Caco-2 (cell line): Measurements from ENCODE around the gene ACOXL. TPM values are rescaled to one million over a fixed set of nuclear protein-coding genes. Genes with fewer than 3 reads are reported as not detected.

ENCODE experiments used
- BruUV-seq: library from RNA; stranded (reverse); fragments of 400-500 nt; replicated peaks from 2 replicates; lab custom pipeline; 2021; lab: Mats Ljungman, UMichigan
- CTCF ChIA-PET: fragments of 300-600 bp; sonication (Branson Sonifier 250); formaldehyde crosslinking; loops from one replicate; lab custom pipeline; 2022; ENCODE audit warnings: antibody characterized with exemption; lab: Charles Lee
- POLR2A ChIA-PET: fragments of 300-600 bp; sonication (Branson Sonifier 250); formaldehyde crosslinking; loops from one replicate; lab custom pipeline; 2022; ENCODE audit warnings: antibody characterized with exemption; lab: Charles Lee
- DNase-seq, 2 experiments: peaks; one replicate each; pipeline versions ENCODE4 v3.0.0 to v3.0.0-alpha.2; 2020 to 2022
- H3K27me3 ChIP-seq: replicated peaks from 2 replicates; pipeline ENCODE4 v1.6.0; 2011; ENCODE audit warnings: low read length; ENCODE audit not compliant: control insufficient read depth, insufficient read depth
- H3K36me3 ChIP-seq: 2 replicates; pipeline ENCODE4 v1.5.1; 2011; ENCODE audit warnings: low read length; ENCODE audit not compliant: control insufficient read depth, insufficient read depth
- H3K4me1 ChIP-seq: fragments of 250-450 bp; sonication (Bioruptor Pico); 2 replicates; pipeline ENCODE4 v1.5.1; 2020; ENCODE audit warnings: mild to moderate bottlenecking
- H3K4me3 ChIP-seq: 2 replicates; pipeline ENCODE4 v1.5.1; 2011; ENCODE audit warnings: low read depth, mild to moderate bottlenecking, control low read depth, low read length
- H3K9me3 ChIP-seq: fragments of 250-450 bp; sonication (Bioruptor Pico); 2 replicates; pipeline ENCODE4 v1.5.1; 2020; ENCODE audit warnings: mild to moderate bottlenecking, moderate library complexity
- H3K27ac Mint-ChIP-seq: one replicate; pipeline ENCODE4 v1.8.0; 2022; ENCODE audit warnings: mixed read lengths; ENCODE audit not compliant: unreplicated experiment
- H3K27me3 Mint-ChIP-seq: one replicate; pipeline ENCODE4 v1.8.0; 2022; ENCODE audit warnings: mixed read lengths; ENCODE audit not compliant: insufficient read depth, unreplicated experiment
- H3K36me3 Mint-ChIP-seq: one replicate; pipeline ENCODE4 v1.8.0; 2022; ENCODE audit warnings: mild to moderate bottlenecking, mixed read lengths; ENCODE audit not compliant: insufficient read depth, unreplicated experiment
- H3K4me1 Mint-ChIP-seq: one replicate; pipeline ENCODE4 v1.8.0; 2022; ENCODE audit warnings: low read depth, mixed read lengths; ENCODE audit not compliant: unreplicated experiment
- H3K4me3 Mint-ChIP-seq: one replicate; pipeline ENCODE4 v1.8.0; 2022; ENCODE audit warnings: mild to moderate bottlenecking, moderate library complexity, mixed read lengths; ENCODE audit not compliant: unreplicated experiment
- H3K9me3 Mint-ChIP-seq: one replicate; pipeline ENCODE4 v1.8.0; 2022; ENCODE audit warnings: mixed read lengths; ENCODE audit not compliant: unreplicated experiment
- intact Hi-C: fragments of 100-400 bp; cut with micrococcal nuclease; formaldehyde crosslinking; loops from one replicate; pipeline ENCODE4 v1.10.0; 2022; ENCODE audit not compliant: unreplicated experiment
- total RNA-seq: library from RNA; stranded (reverse); gene quantifications from 2 replicates; pipeline ENCODE4 v1.2.3, GENCODE V29; 2022
- TF ChIP-seq, protein P1 (sequence below), 2 experiments: fragments of 200-600 bp in 1 of 2; IDR thresholded peaks; 1 replicate in 1 of 2; 2 replicates in 1 of 2; pipeline versions ENCODE4 v1.5.1 to v1.8.0; 2011 to 2022; ENCODE audit warnings: antibody characterized with exemption in 1 of 2, control low read depth in 1 of 2, inconsistent platforms in 1 of 2, low read depth in 1 of 2, low read length in 1 of 2, mild to moderate bottlenecking in 1 of 2, moderate library complexity in 1 of 2; ENCODE audit not compliant: insufficient read depth in 1 of 2, severe bottlenecking in 1 of 2, unreplicated experiment in 1 of 2

The ACOXL gene
- total RNA-seq, 1 experiment from 2014 or later: 2.6 TPM

DNA sequence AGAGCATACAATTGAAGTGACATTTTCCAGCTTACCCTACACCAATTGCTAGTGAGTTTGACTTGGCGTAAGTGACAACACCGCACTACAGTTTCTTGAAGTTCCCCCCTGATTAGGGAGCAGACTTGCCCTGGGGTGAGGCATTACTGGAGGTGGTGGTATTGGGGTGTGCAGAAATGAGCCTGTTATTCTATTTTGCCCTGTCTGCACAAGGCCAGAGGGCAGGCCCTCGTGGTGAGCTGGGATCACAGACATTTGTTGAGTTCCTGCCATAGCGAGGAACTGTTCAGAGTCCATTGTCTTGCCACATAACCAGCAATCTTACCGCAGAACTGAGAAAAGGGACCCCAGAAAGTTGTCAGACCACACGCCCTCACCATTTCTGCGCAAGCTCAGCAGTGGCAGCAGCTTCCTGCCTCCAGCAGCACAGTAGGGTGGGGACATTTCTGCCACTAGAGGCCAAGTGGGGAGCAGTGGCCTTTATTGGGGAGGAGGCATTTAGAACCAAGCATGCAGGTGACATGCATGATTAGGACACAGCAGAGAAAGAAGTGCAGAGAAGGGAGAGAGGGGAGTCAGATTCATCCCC is 284.8 kb downstream of the ACOXL start:
- Mint-ChIP-seq H3K4me1 (no peaks in the 10 kb centered on the region), H3K4me3 (no peak overlapping the region), H3K9me3 (no peaks in the 10 kb centered on the region), H3K27me3 (no peaks in the 10 kb centered on the region), H3K27ac (no peak overlapping the region), H3K36me3 (no peaks in the 10 kb centered on the region)
- Histone ChIP-seq H3K9me3 (peaks cover 4% of the 10 kb centered on the region), H3K27me3 (no peaks in the 10 kb centered on the region), H3K4me1 (no peaks in the 10 kb centered on the region), H3K4me3 (no peak overlapping the region), H3K36me3 (no peaks in the 10 kb centered on the region)
- TF ChIP-seq, protein P1, sequence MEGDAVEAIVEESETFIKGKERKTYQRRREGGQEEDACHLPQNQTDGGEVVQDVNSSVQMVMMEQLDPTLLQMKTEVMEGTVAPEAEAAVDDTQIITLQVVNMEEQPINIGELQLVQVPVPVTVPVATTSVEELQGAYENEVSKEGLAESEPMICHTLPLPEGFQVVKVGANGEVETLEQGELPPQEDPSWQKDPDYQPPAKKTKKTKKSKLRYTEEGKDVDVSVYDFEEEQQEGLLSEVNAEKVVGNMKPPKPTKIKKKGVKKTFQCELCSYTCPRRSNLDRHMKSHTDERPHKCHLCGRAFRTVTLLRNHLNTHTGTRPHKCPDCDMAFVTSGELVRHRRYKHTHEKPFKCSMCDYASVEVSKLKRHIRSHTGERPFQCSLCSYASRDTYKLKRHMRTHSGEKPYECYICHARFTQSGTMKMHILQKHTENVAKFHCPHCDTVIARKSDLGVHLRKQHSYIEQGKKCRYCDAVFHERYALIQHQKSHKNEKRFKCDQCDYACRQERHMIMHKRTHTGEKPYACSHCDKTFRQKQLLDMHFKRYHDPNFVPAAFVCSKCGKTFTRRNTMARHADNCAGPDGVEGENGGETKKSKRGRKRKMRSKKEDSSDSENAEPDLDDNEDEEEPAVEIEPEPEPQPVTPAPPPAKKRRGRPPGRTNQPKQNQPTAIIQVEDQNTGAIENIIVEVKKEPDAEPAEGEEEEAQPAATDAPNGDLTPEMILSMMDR (IDR thresholded peaks at IDR 0.05; ENCODE audit: insufficient read depth in 1 of 2, low read depth in 1 of 2, low read length in 1 of 2, severe bottlenecking in 1 of 2, unreplicated experiment in 1 of 2): peak in 1 of 2 experiments; percentile 5
- ChIA-PET POLR2A (no interaction called here), CTCF (interaction anchor here (0.6 kb wide), 1 partner anchor 185 kb away, joined by 4 read pairs; no protein-coding TSS in a partner anchor)
- no peak for DNase-seq
- BruUV-seq: no TSS peak
- intact Hi-C loops: no loop called here

DNA sequence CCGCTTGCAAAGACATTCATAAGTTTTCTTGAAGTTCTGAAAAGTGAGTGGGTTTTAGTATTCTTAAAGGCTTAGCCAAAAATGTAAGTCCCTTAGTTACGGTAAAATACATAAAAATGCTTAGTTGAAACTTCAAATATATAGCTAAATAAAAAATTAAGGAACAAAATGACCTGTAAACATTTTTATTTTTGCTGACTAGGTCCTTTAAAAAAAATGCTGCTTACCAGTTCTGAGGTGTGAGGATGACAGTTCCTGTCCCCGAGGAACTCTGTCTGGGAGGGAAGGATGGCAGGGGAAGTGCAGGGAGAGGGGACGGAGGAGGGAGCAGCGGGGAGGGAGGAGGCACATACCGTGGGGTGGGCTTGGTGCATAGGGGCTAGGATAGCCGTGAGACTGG is 285.5 kb downstream of the ACOXL start:
- no peak for DNase-seq
- intact Hi-C loops: no loop called here
- Mint-ChIP-seq H3K27ac (no peak overlapping the region), H3K4me1 (no peaks in the 10 kb centered on the region), H3K36me3 (no peaks in the 10 kb centered on the region), H3K4me3 (no peak overlapping the region), H3K27me3 (no peaks in the 10 kb centered on the region), H3K9me3 (no peaks in the 10 kb centered on the region)
- H3K4me3 ChIP-seq: no peak overlapping the region
- no peaks in the 10 kb centered on the region for H3K36me3 ChIP-seq
- H3K27me3 ChIP-seq: no peaks in the 10 kb centered on the region
- BruUV-seq: no TSS peak
- no peaks in the 10 kb centered on the region for H3K4me1 ChIP-seq
- TF ChIP-seq, protein P1 (IDR thresholded peaks at IDR 0.05; ENCODE audit: insufficient read depth in 1 of 2, low read depth in 1 of 2, low read length in 1 of 2, severe bottlenecking in 1 of 2, unreplicated experiment in 1 of 2): no peak
- ChIA-PET CTCF (no interaction called here), POLR2A (no interaction called here)
- H3K9me3 ChIP-seq: peaks cover 4% of the 10 kb centered on the region

DNA sequence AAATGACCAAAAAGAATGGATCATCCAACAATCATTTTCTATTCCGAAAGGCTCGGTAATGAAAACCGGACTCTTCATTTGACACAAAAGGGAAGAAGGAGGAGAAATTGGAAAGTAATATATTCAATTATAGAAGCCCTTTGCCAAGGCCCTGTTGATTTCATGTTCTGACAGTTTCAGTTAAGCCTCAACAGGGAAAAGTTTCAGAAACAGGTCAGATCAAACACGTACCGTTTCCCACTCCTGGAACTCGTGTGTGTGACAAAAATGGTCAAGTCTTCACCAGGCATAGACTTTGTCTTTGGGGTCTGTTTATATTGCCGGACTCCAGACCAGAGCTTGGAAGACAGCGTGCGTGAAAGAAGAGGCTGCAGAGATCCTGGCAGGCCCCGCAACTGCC is 287.0 kb downstream of the ACOXL start:
- POLR2A ChIA-PET: no interaction called here
- no peaks in the 10 kb centered on the region for H3K36me3 Mint-ChIP-seq
- DNase-seq: no peak
- intact Hi-C loops: no loop called here
- Histone ChIP-seq H3K27me3 (no peaks in the 10 kb centered on the region), H3K9me3 (no peaks in the 10 kb centered on the region), H3K4me3 (no peak overlapping the region), H3K4me1 (no peaks in the 10 kb centered on the region), H3K36me3 (no peaks in the 10 kb centered on the region)
- CTCF ChIA-PET: no interaction called here
- TF ChIP-seq, protein P1 (IDR thresholded peaks at IDR 0.05; ENCODE audit: insufficient read depth in 1 of 2, low read depth in 1 of 2, low read length in 1 of 2, severe bottlenecking in 1 of 2, unreplicated experiment in 1 of 2): no peak
- no peak overlapping the region for H3K4me3 Mint-ChIP-seq
- BruUV-seq: no TSS peak
- H3K9me3 Mint-ChIP-seq: no peaks in the 10 kb centered on the region
- H3K4me1 Mint-ChIP-seq: no peaks in the 10 kb centered on the region
- H3K27me3 Mint-ChIP-seq: no peaks in the 10 kb centered on the region
- H3K27ac Mint-ChIP-seq: no peak overlapping the region
